T follicular helper cell (primary cell): ENCODE results near the gene SLC35E4.
A peak's percentile ranks its signal among the peaks of the same experiment; 100 is the strongest.

ENCODE experiments used
- DNase-seq: peaks from one replicate; pipeline ENCODE4 v3.0.0-alpha.2; 2020; ENCODE audit warnings: low read depth

SLC35E4 gene

DNA sequence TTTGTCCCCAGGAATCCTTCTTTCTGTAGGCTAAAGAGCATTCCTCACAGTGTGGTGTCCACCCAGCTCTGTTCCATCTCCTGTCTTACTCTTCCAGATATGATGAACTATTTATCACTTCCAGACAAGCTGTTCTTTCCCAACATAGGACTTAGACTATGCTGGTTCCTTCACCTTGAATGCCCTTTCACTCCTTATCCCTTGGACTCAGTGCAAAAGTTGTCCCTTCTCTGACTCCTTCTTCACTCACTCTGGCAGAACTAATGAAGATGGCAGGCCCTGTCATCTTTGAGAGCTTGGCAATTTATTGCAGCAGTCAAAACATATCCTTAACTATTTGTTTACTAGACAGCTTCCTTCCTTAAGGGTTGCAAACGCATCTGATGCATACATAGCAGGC lies 55.6 kb downstream of the SLC35E4 start:
- no peak for DNase-seq

DNA sequence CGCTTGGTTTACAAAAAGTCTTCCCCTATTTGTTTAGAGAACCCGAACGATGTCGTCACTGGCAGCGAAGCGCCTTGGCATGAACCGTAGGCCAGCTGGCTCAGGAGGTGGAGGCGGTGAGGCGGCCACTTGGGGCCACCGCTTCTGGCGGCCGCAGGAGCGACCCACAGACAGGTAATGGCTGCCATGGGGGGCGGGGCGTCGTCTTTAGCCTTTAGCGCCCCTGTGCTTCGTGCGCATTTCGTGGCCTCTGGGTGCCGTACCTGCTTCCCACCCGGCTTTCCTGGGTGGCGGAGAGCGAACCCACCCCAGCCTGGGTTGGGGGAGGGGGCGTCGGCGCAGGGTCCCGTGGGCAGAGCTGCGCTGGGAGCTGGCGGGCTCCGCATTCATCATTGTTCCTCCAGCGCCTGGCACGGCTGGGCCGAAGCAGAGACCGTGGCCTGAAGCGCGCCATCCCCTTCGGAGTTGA lies 58.6 kb downstream of the SLC35E4 start:
- DNase-seq: peak; percentile 39

DNA sequence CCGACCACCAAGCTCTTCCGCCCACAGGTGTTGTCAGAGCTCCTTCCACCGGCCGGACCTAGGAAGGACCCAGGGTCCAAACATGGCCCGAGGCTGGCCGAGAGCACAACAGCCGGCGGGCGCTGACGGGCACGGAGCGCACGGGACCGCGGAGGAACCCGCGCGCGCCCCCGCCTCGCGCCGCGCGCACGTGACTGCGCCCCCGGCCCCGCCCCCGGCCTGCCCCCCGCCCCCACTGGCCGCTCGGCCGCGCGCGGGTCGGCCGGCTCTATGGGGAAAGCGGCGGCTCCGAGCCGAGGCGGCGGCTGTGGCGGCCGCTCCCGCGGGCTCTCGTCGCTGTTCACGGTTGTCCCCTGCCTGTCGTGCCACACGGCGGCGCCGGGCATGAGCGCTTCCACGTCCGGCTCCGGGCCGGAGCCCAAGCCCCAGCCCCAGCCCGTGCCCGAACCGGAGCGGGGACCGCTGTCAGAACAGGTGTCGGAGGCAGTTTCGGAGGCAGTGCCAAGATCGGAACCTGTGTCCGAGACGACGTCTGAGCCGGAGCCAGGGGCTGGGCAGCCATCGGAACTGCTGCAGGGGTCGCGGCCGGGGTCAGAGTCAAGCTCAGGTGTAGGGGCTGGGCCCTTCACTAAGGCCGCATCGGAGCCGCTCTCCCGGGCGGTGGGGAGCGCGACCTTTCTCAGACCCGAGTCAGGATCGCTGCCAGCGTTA lies 59.2 kb downstream of the SLC35E4 start, which contains the start of gene OSBP2:
TSS of gene OSBP2 (plus strand) at position 235 of the 711 bp plus-strand sequence. CDS start at position 271, 36 bp downstream.
- no peak for DNase-seq

DNA sequence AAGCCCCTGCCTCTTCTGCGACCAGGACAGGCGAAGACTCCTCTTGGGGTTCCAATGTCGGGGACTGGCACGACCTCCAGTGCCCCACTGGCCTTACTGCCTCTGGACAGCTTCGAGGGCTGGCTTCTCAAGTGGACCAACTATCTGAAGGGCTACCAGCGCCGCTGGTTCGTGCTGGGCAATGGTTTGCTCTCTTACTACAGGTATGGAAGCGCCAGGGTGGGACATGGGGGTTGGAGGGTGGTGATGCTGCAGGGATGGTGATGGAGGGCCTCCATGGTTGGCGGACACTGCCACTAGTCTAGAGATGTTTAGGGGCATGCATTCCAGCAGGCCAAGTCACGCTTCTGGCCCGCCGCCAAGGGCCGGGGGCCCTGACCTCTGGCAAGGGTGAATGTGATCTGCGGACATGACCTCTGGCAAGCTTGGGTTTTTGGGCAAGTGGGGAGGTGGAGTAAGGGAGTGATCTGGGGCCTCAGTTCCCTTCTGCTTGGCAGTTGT lies 59.8 kb downstream of the SLC35E4 start:
- DNase-seq: no peak

DNA sequence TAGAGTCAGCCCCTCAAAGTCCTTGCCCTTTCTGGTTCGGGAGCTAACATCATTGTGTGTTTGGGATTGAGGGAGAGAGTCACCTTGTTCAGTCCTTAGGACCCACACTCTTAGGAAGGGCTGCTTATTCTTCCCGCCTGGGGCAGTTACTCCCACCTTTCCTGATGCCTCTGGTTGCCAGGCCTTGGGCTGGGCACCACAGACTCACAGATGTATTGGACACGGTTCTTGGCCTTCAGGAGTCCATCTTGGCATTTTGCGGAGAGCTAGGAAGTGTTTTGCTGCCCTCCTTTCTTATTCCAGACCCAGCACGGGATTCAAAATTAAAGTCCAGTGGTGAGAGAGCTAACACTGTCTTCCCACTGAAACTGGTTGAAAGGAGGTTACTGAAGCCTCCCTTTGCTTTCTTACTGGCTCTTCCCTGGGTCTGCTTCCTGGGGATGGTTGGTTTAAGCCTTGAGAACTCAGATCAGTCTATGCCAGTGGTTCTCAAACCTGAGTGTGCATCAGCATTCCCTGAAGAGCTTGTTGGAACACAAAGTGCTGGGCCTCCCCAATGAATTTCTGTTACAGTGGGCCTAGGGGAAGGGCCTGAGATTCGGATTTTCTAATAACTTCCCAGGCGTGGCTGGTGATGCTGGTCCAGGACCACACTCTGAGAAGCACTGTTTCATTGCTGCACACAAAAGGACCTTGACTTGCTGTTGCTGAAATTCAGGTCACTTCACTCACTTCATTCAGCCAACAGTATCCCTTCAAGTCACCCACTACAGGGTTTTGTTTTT lies 60.5 kb downstream of the SLC35E4 start:
- no peak for DNase-seq
